HFF-Myc (cell line): ENCODE results near the gene ANTXRL.
"Not testable (repeated sequence)": the region's sequence is repeated elsewhere in the genome, so short reads cannot be mapped to it uniquely, and the experiment has no call there.

Experiments
- DNase-seq: peaks from one replicate; pipeline ENCODE4 v3.0.0-alpha.2; 2011; ENCODE audit warnings: low read depth; ENCODE audit errors: extremely low read depth
- H3K4me3 ChIP-seq: replicated peaks from 2 replicates; pipeline ENCODE4 v1.5.1; 2011; ENCODE audit warnings: low read depth, mild to moderate bottlenecking, control low read depth, low read length
- TF ChIP-seq, protein P1 (sequence below): IDR thresholded peaks from 2 replicates; pipeline ENCODE4 v1.5.1; 2012; ENCODE audit warnings: mild to moderate bottlenecking, low read depth, low read length, control low read depth; ENCODE audit errors: missing control alignments

Gene ANTXRL

DNA sequence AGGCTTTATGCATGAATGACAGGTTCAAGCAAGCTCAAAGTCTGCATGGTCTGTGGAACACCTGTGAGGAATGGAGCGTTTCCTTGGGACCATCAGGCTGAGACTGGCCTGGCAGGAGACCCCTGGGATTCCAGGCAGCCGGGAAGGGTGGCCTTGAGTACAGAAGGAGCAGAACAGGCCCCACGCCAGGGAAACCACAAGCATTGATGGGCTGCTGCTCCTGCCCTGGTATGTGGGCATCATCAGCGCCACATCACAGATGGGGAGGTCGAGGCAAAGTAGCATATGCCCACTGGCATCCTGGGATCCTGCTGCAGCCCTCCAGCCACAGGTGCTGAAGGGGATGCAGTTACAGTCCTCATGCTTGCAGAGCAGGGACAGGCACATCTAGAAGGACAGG is 40.9 kb downstream of the ANTXRL start:
- H3K4me3 ChIP-seq, result no peak overlapping the region
- TF ChIP-seq, protein P1, sequence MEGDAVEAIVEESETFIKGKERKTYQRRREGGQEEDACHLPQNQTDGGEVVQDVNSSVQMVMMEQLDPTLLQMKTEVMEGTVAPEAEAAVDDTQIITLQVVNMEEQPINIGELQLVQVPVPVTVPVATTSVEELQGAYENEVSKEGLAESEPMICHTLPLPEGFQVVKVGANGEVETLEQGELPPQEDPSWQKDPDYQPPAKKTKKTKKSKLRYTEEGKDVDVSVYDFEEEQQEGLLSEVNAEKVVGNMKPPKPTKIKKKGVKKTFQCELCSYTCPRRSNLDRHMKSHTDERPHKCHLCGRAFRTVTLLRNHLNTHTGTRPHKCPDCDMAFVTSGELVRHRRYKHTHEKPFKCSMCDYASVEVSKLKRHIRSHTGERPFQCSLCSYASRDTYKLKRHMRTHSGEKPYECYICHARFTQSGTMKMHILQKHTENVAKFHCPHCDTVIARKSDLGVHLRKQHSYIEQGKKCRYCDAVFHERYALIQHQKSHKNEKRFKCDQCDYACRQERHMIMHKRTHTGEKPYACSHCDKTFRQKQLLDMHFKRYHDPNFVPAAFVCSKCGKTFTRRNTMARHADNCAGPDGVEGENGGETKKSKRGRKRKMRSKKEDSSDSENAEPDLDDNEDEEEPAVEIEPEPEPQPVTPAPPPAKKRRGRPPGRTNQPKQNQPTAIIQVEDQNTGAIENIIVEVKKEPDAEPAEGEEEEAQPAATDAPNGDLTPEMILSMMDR, result no peak
- DNase-seq, result no peak

DNA sequence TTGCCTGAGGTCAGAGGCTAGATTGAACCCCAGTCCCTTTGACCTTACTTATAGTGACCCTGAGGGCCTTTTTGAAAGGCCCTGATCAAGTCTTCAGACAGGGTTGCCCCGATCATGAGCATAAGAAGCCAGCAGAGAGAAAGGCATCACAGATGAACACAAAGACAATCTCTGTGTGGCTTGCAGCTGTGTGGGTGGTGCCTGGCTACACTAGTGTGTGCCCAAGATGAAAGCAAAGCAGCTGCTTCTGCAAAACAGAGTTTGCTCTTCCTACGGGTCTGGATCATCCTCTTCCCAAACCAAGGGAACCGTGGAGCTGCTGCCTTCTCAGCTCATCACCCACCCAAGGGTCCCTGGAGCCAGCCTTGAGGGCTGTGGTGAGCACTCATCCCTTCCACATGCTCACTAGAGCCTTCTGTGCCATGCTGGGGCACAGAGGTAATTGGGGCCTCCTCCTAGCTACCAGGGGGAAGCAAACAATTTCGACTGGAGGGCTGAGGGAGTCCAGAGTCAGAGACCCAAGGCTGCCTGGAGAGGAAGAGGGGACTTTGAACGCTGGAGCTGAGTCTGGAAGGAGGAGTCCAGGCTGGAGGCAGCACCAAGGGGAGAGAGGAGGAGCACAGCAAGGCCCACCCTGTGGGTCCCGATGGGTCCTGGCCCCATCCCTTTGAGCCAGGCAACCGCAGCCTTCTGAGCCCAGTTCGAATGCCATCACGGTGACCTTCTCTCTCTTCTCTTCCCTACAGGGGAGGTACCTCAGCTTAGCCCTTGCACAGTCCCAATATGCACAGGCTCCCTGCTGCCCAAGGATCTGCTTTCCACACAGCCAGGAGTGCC is 42.3 kb downstream of the ANTXRL start:
- no peak for DNase-seq
- TF ChIP-seq, protein P1, result no peak
- H3K4me3 ChIP-seq, result no peak overlapping the region

DNA sequence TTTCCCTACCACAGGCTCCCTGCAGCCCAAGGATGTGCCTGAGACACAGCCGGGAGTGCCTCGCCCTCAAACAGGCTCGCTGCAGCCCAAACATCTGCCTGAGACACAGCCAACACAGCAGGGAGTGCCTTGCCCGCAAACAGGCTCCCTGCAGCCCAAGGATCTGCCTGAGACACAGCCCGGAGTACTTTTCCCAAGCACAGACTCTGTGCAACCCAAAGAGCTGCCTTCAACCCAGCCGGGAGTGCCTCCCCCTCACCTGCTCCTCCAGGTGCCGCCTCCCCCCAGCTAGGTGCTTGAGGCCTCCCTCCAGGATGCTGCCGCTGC is 42.9 kb downstream of the ANTXRL start:
- H3K4me3 ChIP-seq, result no peak overlapping the region
- TF ChIP-seq, protein P1, result no peak
- DNase-seq, result no peak

DNA sequence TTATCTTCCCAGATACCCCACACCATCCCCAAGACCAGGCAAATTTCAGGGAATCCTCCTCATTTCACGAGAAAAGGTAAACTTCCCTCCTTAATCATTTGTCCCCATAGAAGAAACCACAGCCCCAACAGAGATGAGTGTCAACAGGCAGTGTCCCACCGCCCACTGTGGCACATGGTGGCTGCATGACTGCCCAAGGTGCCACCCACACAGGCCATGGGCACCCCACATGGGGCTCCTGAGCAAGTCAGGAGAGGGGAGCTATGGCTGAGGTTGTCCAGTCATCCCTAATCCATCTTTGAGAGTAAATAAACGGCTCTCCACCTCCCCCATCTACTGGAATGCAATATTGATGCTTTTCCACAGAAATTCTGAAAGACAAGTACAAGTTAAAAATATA is 44.1 kb downstream of the ANTXRL start:
- no peak overlapping the region for H3K4me3 ChIP-seq
- TF ChIP-seq, protein P1, result no peak
- no peak for DNase-seq

DNA sequence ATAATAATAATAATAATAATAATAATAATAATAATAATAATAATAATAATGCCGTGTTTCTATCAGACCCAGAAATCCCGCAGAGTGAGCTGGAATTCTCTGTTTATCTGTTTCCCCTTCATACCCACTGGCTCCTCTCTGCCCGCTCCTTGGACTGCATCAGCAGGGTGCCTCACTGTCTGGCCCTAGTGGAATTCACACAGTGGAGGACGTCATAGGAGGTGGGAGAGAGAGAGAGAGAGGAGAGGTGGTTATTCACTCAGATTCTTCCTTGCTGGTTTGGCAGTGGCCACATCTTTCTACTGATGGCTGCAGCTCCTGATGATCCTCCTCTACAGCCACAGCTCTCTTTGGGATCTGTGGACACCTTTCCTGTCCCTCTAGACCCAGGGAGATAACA is 78.7 kb downstream of the ANTXRL start:
- DNase-seq, result not testable (repeated sequence)

DNA sequence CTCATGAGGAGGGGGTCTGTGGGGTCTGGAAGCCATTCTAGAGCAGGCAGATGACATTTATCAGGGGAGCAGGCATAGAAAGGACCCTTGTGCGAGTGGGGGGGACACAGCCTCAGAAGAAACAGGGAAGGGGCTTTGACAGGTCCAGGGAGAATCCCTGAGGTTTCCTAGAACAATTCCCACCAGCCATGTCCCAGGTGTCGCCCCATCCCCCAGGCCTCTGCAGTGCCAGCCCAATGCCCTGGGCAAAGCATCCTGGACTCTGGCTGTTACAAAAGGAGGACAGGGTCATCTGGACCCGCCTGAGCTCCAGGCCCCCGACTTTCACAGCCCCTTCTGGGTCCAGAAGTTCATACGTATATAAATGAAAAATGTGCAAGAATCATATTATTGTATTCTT is 80.4 kb downstream of the ANTXRL start:
- H3K4me3 ChIP-seq, DNase-seq: not testable (repeated sequence)

More for the DNA sequence above, 78.7 kb downstream of the ANTXRL start:
- not testable (repeated sequence) for H3K4me3 ChIP-seq

DNA sequence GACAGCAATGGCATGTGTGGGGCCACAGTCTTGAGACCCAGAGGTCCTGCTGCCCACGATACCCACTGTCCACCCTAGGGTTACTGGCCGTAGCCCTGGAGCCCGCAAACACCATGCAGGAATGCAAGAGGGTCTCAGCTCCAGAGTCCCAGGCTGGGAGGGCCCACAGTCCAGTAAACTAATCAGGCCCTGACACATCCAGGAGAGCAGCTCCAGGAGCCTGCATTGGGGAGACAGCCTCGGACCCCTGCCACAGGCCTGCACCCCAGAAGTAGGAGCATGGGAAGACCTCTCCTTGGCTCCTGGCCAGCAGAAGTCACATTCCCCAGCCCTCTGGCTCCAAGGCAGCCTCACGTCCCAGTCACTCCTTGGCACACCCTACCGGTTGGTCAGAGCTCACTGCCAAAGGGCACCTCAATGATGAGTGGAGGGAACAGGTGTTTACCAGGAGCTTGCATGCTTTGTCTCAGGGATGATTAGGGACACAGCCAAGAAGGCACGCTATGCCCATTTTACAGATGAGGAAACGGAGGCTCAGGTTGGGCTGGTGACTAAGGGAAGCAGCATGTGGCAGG is 81.0 kb downstream of the ANTXRL start:
- not testable (repeated sequence) for H3K4me3 ChIP-seq, DNase-seq

DNA sequence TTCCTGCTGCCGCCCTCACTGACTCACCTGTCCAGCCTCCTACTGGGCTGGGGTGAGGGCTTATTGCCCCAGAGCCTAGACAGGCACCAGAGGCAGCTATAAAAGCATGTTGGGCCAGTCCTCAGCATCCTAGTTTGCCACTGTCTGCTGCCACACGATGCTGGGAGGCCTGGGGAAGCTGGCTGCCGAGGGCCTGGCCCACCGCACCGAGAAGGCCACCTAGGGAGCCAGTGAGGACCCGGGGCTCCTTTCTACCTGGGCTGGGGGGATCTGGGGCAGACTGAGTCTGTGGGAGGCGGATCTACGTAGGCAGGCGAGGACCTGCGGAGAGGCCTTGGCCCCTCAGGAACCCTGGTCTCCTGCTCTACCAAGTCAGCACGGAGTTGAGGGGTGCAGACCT is 82.2 kb downstream of the ANTXRL start:
- not testable (repeated sequence) for DNase-seq, H3K4me3 ChIP-seq

DNA sequence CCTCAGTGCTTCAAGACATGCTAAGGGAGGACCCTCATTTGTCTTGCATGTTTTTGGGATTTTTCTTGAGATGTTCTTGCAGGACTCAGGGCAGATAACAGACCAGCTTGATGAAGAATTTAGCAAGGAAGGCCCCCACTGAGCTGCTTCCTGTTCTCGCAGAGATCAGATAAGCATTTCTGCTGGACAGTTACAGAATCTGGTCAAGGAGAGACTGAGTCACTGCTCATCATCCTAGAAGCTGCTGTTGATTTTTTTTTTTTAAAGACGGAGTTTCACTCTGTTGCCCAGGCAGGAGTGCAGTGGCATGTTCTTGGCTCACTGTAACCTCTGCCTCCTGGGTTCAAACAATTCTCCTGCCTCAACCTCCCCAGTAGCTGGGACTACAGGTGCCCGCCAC is 87.6 kb downstream of the ANTXRL start:
- H3K4me3 ChIP-seq, DNase-seq: not testable (repeated sequence)

DNA sequence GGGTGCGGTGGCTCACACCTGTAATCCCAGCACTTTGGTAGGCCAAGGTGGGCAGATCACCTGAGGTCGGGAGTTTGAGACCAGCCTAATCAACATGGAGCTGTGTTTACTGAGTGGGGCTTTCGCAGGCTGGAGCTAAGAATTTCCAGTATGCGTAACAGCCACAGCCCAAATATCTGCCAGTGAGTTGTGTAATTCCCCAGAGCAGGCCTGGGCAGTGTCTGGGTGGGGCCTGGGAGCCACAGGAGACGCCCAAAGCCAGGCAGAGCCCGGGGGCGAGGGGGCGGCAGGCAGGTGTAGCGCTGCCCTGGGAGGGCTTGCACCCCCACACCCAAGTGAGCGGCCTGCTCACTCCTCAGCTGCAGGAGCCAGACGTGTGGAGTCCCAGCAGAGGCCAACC is 88.6 kb downstream of the ANTXRL start, which contains the start of gene ANXA8L1:
Gene ANXA8L1 (plus strand): TSS at position 371 of the 400 bp plus-strand sequence. CDS start 76 bp downstream, outside the sequence.
- DNase-seq, H3K4me3 ChIP-seq: not testable (repeated sequence)

DNA sequence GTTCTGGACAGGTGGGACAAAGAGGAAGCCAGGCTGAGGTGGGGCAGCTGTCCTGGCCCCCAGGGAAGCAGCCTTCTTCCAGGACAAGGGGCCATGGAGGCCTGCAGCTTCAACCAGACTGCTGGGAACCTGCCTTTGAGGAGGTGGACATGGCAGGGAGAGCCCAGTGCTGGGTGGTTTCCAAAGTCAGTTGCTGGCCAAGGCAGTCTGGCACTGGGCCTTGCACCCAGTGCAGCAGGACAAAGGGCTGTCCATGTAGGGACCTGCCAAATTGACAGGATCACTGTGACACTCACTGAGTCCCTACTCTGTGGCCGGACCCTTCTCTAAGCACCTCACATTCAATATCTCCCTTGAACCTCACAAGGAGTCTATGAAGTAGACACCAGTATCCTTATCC is 90.2 kb downstream of the ANTXRL start:
- H3K4me3 ChIP-seq, DNase-seq: not testable (repeated sequence)

DNA sequence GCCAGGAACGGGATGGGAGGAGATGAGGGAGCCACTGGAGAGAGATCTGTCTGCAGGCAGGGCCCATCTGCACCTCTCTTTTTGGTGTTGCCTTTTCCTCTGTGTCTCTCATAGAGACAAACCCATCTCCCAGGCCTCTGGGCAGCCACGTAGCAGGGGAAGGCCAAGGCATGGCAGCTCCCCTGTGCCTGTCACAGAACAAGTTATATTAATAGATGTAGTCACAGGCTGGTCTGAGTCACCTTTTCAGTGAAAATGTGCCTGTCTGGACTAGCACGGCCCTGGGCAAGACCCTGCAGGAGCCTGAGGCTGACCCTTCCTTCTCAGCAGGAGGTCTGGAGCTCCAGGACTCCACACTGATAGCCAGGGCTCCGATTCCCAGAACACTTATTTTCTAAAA is 90.9 kb downstream of the ANTXRL start:
- not testable (repeated sequence) for DNase-seq, H3K4me3 ChIP-seq

DNA sequence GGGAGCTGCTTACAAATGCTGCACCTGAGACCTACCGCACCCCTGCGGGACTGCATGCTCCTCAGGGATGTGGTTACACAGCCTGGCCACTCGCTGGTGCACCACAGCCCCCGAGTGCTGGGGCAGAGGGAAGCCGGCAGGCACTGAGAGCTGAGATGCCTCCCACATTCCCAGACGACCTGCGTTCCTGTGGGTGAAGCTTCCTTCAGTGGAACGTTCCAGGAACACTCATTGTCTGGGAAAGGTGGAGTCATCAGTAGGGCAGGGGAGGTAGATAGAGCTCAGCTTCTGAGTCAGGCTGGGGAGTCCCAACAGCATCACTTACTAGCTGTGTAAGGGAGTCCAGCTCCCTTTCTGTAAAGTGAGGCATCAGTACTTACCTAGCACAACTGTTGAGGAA is 91.3 kb downstream of the ANTXRL start:
- not testable (repeated sequence) for H3K4me3 ChIP-seq, DNase-seq
